Measurements from ENCODE around the gene CDH13.

DNA sequence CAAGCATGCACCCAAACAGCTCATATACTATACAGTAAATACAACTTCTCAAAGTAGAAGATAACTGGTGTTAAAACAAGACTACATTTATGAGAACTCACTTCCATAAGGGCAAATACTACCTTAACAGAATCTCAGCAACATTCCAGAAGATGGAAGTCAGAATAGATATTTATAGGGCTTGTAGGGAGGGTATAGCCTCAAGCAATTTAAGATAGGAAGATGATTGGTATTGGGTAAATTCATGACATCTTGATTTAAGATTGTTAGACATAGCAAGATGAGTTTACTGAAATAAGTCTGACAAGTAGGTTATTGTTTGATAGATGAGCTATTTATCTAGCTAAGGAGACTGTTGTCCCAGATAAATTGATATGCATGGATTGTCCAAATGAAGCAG, 250.2 kb downstream of the CDH13 start:
- TF ChIP-seq POLR2AphosphoS5 (IDR thresholded peaks at IDR 0.05; ENCODE audit: low read depth), result no peak
- TF ChIP-seq, protein P1, sequence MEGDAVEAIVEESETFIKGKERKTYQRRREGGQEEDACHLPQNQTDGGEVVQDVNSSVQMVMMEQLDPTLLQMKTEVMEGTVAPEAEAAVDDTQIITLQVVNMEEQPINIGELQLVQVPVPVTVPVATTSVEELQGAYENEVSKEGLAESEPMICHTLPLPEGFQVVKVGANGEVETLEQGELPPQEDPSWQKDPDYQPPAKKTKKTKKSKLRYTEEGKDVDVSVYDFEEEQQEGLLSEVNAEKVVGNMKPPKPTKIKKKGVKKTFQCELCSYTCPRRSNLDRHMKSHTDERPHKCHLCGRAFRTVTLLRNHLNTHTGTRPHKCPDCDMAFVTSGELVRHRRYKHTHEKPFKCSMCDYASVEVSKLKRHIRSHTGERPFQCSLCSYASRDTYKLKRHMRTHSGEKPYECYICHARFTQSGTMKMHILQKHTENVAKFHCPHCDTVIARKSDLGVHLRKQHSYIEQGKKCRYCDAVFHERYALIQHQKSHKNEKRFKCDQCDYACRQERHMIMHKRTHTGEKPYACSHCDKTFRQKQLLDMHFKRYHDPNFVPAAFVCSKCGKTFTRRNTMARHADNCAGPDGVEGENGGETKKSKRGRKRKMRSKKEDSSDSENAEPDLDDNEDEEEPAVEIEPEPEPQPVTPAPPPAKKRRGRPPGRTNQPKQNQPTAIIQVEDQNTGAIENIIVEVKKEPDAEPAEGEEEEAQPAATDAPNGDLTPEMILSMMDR (conservative IDR thresholded peaks at IDR 0.05; ENCODE audit: low read depth in 2 of 2), result no peak
- TF ChIP-seq, protein P2, sequence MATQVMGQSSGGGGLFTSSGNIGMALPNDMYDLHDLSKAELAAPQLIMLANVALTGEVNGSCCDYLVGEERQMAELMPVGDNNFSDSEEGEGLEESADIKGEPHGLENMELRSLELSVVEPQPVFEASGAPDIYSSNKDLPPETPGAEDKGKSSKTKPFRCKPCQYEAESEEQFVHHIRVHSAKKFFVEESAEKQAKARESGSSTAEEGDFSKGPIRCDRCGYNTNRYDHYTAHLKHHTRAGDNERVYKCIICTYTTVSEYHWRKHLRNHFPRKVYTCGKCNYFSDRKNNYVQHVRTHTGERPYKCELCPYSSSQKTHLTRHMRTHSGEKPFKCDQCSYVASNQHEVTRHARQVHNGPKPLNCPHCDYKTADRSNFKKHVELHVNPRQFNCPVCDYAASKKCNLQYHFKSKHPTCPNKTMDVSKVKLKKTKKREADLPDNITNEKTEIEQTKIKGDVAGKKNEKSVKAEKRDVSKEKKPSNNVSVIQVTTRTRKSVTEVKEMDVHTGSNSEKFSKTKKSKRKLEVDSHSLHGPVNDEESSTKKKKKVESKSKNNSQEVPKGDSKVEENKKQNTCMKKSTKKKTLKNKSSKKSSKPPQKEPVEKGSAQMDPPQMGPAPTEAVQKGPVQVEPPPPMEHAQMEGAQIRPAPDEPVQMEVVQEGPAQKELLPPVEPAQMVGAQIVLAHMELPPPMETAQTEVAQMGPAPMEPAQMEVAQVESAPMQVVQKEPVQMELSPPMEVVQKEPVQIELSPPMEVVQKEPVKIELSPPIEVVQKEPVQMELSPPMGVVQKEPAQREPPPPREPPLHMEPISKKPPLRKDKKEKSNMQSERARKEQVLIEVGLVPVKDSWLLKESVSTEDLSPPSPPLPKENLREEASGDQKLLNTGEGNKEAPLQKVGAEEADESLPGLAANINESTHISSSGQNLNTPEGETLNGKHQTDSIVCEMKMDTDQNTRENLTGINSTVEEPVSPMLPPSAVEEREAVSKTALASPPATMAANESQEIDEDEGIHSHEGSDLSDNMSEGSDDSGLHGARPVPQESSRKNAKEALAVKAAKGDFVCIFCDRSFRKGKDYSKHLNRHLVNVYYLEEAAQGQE (IDR thresholded peaks at IDR 0.05; ENCODE audit: unreplicated experiment), result no peak
- no peak for TF ChIP-seq EZH2phosphoT487 (IDR thresholded peaks at IDR 0.05; ENCODE audit: unreplicated experiment)
- no peak for TF ChIP-seq ZNF114 (CRISPR knock-in tag; IDR thresholded peaks at IDR 0.05)
- TF ChIP-seq EZH2 (IDR thresholded peaks at IDR 0.05; ENCODE audit: low read depth, unreplicated experiment), result no peak
- no peak for TF ChIP-seq CREB1 (CRISPR knock-in tag; IDR thresholded peaks at IDR 0.05; ENCODE audit: low read depth)
- no peak for TF ChIP-seq NANOG (IDR thresholded peaks at IDR 0.05; ENCODE audit: borderline replicate concordance)
- TF ChIP-seq, protein P3, sequence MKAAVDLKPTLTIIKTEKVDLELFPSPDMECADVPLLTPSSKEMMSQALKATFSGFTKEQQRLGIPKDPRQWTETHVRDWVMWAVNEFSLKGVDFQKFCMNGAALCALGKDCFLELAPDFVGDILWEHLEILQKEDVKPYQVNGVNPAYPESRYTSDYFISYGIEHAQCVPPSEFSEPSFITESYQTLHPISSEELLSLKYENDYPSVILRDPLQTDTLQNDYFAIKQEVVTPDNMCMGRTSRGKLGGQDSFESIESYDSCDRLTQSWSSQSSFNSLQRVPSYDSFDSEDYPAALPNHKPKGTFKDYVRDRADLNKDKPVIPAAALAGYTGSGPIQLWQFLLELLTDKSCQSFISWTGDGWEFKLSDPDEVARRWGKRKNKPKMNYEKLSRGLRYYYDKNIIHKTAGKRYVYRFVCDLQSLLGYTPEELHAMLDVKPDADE (IDR thresholded peaks at IDR 0.05), result no peak
- no peak for TF ChIP-seq JUNB (IDR thresholded peaks at IDR 0.05; ENCODE audit: unreplicated experiment)

All from GM23338 (cell line).